Gastrocnemius medialis (tissue), 4 donors: ENCODE results near the gene IL36G. TPM values are rescaled to one million over a fixed set of nuclear protein-coding genes. Genes with fewer than 3 reads are reported as not detected.

ENCODE experiments used
- ATAC-seq, 2 donors: fragments of 150-250 bp; one replicate each; pipeline ENCODE4 v1.9.1; 2016
- DNase-seq, 2 donors: peaks; one replicate each; pipeline ENCODE4 v3.0.0-alpha.2; 2019
- H3K27ac ChIP-seq, 4 donors: fragments of 200-600 bp; sonication (generic); 1 replicate in 1 of 4; 2 replicates in 3 of 4; pipeline ENCODE4 v1.5.1; 2016 to 2018; ENCODE audit warnings: mild to moderate bottlenecking in 2 of 4, moderate library complexity in 1 of 4
- H3K27me3 ChIP-seq, 3 donors: fragments of 200-600 bp; sonication (generic) in 2 of 3; 1 replicate in 1 of 3; 2 replicates in 2 of 3; pipeline versions ENCODE4 v1.5.1 to v1.6.0; 2016 to 2019; ENCODE audit warnings: mild to moderate bottlenecking in 1 of 3, moderate library complexity in 1 of 3
- H3K36me3 ChIP-seq, 2 donors: fragments of 200-600 bp; sonication (generic) in 1 of 2; one replicate each; pipeline ENCODE4 v1.5.1; 2017 to 2018
- H3K4me1 ChIP-seq, 2 donors: fragments of 200-600 bp; sonication (generic) in 1 of 2; one replicate each; pipeline ENCODE4 v1.5.1; 2016 to 2017; ENCODE audit warnings: mild to moderate bottlenecking in 2 of 2
- H3K4me3 ChIP-seq, 4 donors: fragments of 200-600 bp; sonication (generic) in 3 of 4; 1 replicate in 1 of 4; 2 replicates in 3 of 4; pipeline ENCODE4 v1.5.1; 2016 to 2019; ENCODE audit warnings: mild to moderate bottlenecking in 2 of 4
- H3K9me3 ChIP-seq, 3 donors: fragments of 200-600 bp; sonication (generic) in 2 of 3; 1 replicate in 1 of 3; 2 replicates in 2 of 3; pipeline ENCODE4 v1.5.1; 2016 to 2019
- POLR2A ChIP-seq, 2 donors: fragments of 450-650 bp; IDR thresholded peaks; one replicate each; pipeline ENCODE4 v1.6.1; 2017; ENCODE audit warnings: antibody characterized with exemption in 2 of 2, mild to moderate bottlenecking in 2 of 2, moderate library complexity in 2 of 2
- in situ Hi-C, 4 donors: fragments of 200-750 bp; cut with MboI; loops; one replicate each; pipeline versions ENCODE4 v1.15.0 to v1.8.0; 2017; ENCODE audit warnings: low sequenced_read_pairs in 4 of 4
- intact Hi-C: fragments of 100-400 bp; cut with DNase I; formaldehyde crosslinking; loops from one replicate; pipeline ENCODE4 v1.15.1; 2023; ENCODE audit warnings: low total_unique reads
- total RNA-seq, 4 donors: library from RNA; depleted of rRNA; stranded (reverse); fragments of >200 nt; gene quantifications; one replicate each; pipeline versions ENCODE4 v1.1.0 to v1.2.3, GENCODE V29; 2016
- TF ChIP-seq, protein P1 (sequence below), 5 experiments: fragments of 450-650 bp in 3 of 5; fragments of 200-600 bp in 2 of 5; sonication (generic) in 2 of 5; IDR thresholded peaks in 4 of 5; conservative IDR thresholded peaks in 1 of 5; 1 replicate in 4 of 5; 2 replicates in 1 of 5; pipeline ENCODE4 v1.5.1; 2016 to 2019; ENCODE audit warnings: antibody characterized with exemption in 5 of 5, mild to moderate bottlenecking in 3 of 5, moderate library complexity in 3 of 5

Gene IL36G
- total RNA-seq, 4 donors from 2014 or later = not detected

DNA sequence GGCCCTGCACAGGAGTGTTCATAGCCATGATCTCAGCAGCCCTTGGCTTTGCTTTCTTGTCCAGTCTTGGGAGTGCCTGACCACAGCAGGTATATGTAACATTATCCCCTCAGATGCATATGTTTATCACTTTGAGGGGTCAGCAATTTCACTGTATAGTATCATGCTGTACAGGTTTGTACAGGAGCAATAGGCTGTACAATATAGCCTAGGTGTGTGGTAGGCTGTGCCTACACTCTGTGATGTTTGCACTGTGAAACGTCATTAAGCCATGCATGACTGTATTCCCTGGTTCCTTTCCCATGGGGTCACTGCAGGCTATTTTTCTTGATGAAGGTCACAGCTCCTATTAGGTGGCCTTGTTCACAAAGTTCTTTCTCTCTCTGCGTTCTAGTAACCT is 4.7 kb upstream of the IL36G start:
- Histone ChIP-seq H3K27ac (no peak overlapping the region), H3K36me3 (no peaks in the 10 kb centered on the region), H3K4me1 (no peaks in the 10 kb centered on the region), H3K27me3 (no peaks in the 10 kb centered on the region), H3K9me3 (no peaks in the 10 kb centered on the region), H3K4me3 (no peak overlapping the region)
- in situ Hi-C loops (no loop called here), intact Hi-C loops (no loop called here)
- DNase-seq = no peak
- TF ChIP-seq, protein P1, sequence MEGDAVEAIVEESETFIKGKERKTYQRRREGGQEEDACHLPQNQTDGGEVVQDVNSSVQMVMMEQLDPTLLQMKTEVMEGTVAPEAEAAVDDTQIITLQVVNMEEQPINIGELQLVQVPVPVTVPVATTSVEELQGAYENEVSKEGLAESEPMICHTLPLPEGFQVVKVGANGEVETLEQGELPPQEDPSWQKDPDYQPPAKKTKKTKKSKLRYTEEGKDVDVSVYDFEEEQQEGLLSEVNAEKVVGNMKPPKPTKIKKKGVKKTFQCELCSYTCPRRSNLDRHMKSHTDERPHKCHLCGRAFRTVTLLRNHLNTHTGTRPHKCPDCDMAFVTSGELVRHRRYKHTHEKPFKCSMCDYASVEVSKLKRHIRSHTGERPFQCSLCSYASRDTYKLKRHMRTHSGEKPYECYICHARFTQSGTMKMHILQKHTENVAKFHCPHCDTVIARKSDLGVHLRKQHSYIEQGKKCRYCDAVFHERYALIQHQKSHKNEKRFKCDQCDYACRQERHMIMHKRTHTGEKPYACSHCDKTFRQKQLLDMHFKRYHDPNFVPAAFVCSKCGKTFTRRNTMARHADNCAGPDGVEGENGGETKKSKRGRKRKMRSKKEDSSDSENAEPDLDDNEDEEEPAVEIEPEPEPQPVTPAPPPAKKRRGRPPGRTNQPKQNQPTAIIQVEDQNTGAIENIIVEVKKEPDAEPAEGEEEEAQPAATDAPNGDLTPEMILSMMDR (IDR thresholded peaks at IDR 0.05 in 4 of 5, conservative IDR thresholded peaks at IDR 0.05 in 1 of 5) = no peak
- no peak for TF ChIP-seq POLR2A (IDR thresholded peaks at IDR 0.05)
- no peak for ATAC-seq

- Histone ChIP-seq H3K36me3 (no peaks in the 10 kb centered on the region), H3K9me3 (no peaks in the 10 kb centered on the region), H3K4me3 (no peak overlapping the region), H3K27ac (no peak overlapping the region), H3K4me1 (no peaks in the 10 kb centered on the region), H3K27me3 (no peaks in the 10 kb centered on the region)
- TF ChIP-seq POLR2A (IDR thresholded peaks at IDR 0.05) = no peak
- TF ChIP-seq, protein P1 (IDR thresholded peaks at IDR 0.05 in 4 of 5, conservative IDR thresholded peaks at IDR 0.05 in 1 of 5) = no peak
- intact Hi-C loops = no loop called here
- ATAC-seq (no peak), DNase-seq (no peak)
- in situ Hi-C loops = no loop called here
Measured at GRCh38 chr2:112979731-112980130, 1.9 kb downstream of the IL36G start.

- Histone ChIP-seq H3K27ac (no peak overlapping the region), H3K9me3 (no peaks in the 10 kb centered on the region), H3K4me3 (no peak overlapping the region), H3K27me3 (no peaks in the 10 kb centered on the region), H3K36me3 (no peaks in the 10 kb centered on the region), H3K4me1 (no peaks in the 10 kb centered on the region)
- intact Hi-C loops = no loop called here
- ATAC-seq = no peak
- no peak for TF ChIP-seq POLR2A (IDR thresholded peaks at IDR 0.05)
- TF ChIP-seq, protein P1 (IDR thresholded peaks at IDR 0.05 in 4 of 5, conservative IDR thresholded peaks at IDR 0.05 in 1 of 5) = no peak
- in situ Hi-C loops = no loop called here
- DNase-seq = no peak
Measured at GRCh38 chr2:112980537-112980936, 2.7 kb downstream of the IL36G start.

GRCh38 chr2:112985090-112985489 is 7.3 kb downstream of the IL36G start:
- DNase-seq = no peak
- intact Hi-C loops = no loop called here

More at GRCh38 chr2:112985090-112985489, 7.3 kb downstream of the IL36G start:
- no peaks in the 10 kb centered on the region for H3K4me1 ChIP-seq
- in situ Hi-C loops = no loop called here
- ATAC-seq = no peak
- TF ChIP-seq POLR2A (IDR thresholded peaks at IDR 0.05) = no peak
- TF ChIP-seq, protein P1 (IDR thresholded peaks at IDR 0.05 in 4 of 5, conservative IDR thresholded peaks at IDR 0.05 in 1 of 5) = no peak
- H3K27ac ChIP-seq = no peak overlapping the region
- no peak overlapping the region for H3K4me3 ChIP-seq
- no peaks in the 10 kb centered on the region for H3K27me3 ChIP-seq
- no peaks in the 10 kb centered on the region for H3K36me3 ChIP-seq
- H3K9me3 ChIP-seq = no peaks in the 10 kb centered on the region
